HCT116 (cell line): ENCODE data around the gene SMIM35. TPM values are rescaled to one million over a fixed set of nuclear protein-coding genes. Genes with fewer than 3 reads are reported as not detected.

Experiments
- ATAC-seq: fragments of 200-7000 bp; cut with Tn5 transposase; 2 replicates; pipeline ENCODE4 v1.9.1; 2020; ENCODE audit warnings: mild to moderate bottlenecking, moderate library complexity
- BruUV-seq: library from RNA; stranded (reverse); fragments of 400-500 nt; replicated peaks from 2 replicates; lab custom pipeline; 2021; lab: Mats Ljungman, UMichigan
- CTCF ChIA-PET: fragments of 300-600 bp; sonication (Branson Sonifier 250); formaldehyde crosslinking; loops from one replicate; lab custom pipeline; 2021; ENCODE audit warnings: antibody characterized with exemption; lab: Charles Lee
- POLR2A ChIA-PET: fragments of 300-600, 350-600 bp; sonication (Branson Sonifier 250); formaldehyde crosslinking; loops from one replicate; lab custom pipeline; 2021; ENCODE audit warnings: antibody characterized with exemption; lab: Charles Lee
- RAD21 ChIA-PET, 2 experiments: fragments of 300-600 bp; sonication (Branson Sonifier 250); formaldehyde crosslinking; loops; one replicate each; lab custom pipeline; 2023; ENCODE audit warnings: low total read pairs in 2 of 2; ENCODE audit not compliant: uncharacterized antibody in 2 of 2, unreplicated experiment in 2 of 2, low non-redundant PET in 1 of 2; lab: Charles Lee
- DNase-seq: peaks from one replicate; pipeline ENCODE4 v3.0.0-alpha.2; 2010; ENCODE audit warnings: low read depth, low spot score
- H2AFZ ChIP-seq: fragments of 200-600 bp; shearing (Covaris generic), sonication (generic); 2 replicates; pipeline ENCODE4 v1.6.1; 2017; ENCODE audit warnings: low read depth, mixed run types, mixed read lengths, antibody characterized with exemption, low read length; ENCODE audit not compliant: poor library complexity, severe bottlenecking
- H3K27ac ChIP-seq: 2 replicates; pipeline ENCODE4 v1.5.1; 2012; ENCODE audit warnings: low read depth, low read length
- H3K27me3 ChIP-seq: fragments of 200-600 bp; sonication (generic); 2 replicates; pipeline ENCODE4 v1.6.1; 2016; ENCODE audit warnings: mixed run types, low read length, mixed read lengths; ENCODE audit not compliant: insufficient read depth
- H3K36me3 ChIP-seq, 2 experiments: fragments of 200-500 bp in 1 of 2; fragments of 200-600 bp in 1 of 2; sonication (Bioruptor generic) in 1 of 2; sonication (generic) in 1 of 2; 2 replicates each; pipeline versions ENCODE4 v1.5.1 to v1.6.1; 2014 to 2016; ENCODE audit warnings: low read length in 2 of 2, inconsistent platforms in 1 of 2, mixed read lengths in 1 of 2, mixed run types in 1 of 2; ENCODE audit not compliant: insufficient read depth in 2 of 2, control insufficient read depth in 1 of 2
- H3K4me1 ChIP-seq, 2 experiments: fragments of 200-600 bp in 1 of 2; sonication (generic) in 1 of 2; 2 replicates each; pipeline versions ENCODE4 v1.5.1 to v1.6.1; 2012 to 2017; ENCODE audit warnings: low read length in 2 of 2, inconsistent platforms in 1 of 2, mild to moderate bottlenecking in 1 of 2, mixed read lengths in 1 of 2, mixed run types in 1 of 2, moderate library complexity in 1 of 2; ENCODE audit not compliant: insufficient read depth in 2 of 2, control insufficient read depth in 1 of 2
- H3K4me2 ChIP-seq: fragments of 200-600 bp; sonication (generic); 2 replicates; pipeline ENCODE4 v1.6.1; 2017; ENCODE audit warnings: mixed run types, low read length, mixed read lengths
- H3K4me3 ChIP-seq, 2 experiments: fragments of 200-600 bp in 1 of 2; sonication (generic) in 1 of 2; replicated peaks in 1 of 2; 2 replicates each; pipeline ENCODE4 v1.5.1; 2011 to 2016; ENCODE audit warnings: low read length in 2 of 2, control low read depth in 1 of 2, low read depth in 1 of 2, mild to moderate bottlenecking in 1 of 2, mixed read lengths in 1 of 2, mixed run types in 1 of 2
- H3K79me2 ChIP-seq: fragments of 200-600 bp; sonication (generic); 2 replicates; pipeline ENCODE4 v1.6.1; 2017; ENCODE audit warnings: mild to moderate bottlenecking, mixed run types, low read length, moderate library complexity, mixed read lengths; ENCODE audit not compliant: insufficient read depth
- H3K9ac ChIP-seq: fragments of 200-600 bp; sonication (generic); 2 replicates; pipeline ENCODE4 v1.6.1; 2016; ENCODE audit warnings: low read length, mixed read lengths
- H3K9me2 ChIP-seq: fragments of 200-600 bp; sonication (generic), shearing (Covaris generic); 2 replicates; pipeline ENCODE4 v1.6.1; 2017; ENCODE audit warnings: mixed run types, mild to moderate bottlenecking, moderate library complexity; ENCODE audit not compliant: insufficient read depth
- H3K9me3 ChIP-seq, 2 experiments: fragments of 200-500 bp in 1 of 2; fragments of 200-600 bp in 1 of 2; sonication (Bioruptor generic) in 1 of 2; sonication (generic) in 1 of 2; 2 replicates each; pipeline ENCODE4 v1.6.1; 2014 to 2017; ENCODE audit warnings: low read length in 2 of 2, mixed read lengths in 2 of 2, inconsistent platforms in 1 of 2, low read depth in 1 of 2, mild to moderate bottlenecking in 1 of 2, mixed run types in 1 of 2, moderate library complexity in 1 of 2; ENCODE audit not compliant: control insufficient read depth in 1 of 2, insufficient read depth in 1 of 2
- H4K20me1 ChIP-seq: fragments of 200-600 bp; sonication (generic), shearing (Covaris generic); 2 replicates; pipeline ENCODE4 v1.6.1; 2017; ENCODE audit warnings: mixed run types, mild to moderate bottlenecking, moderate library complexity; ENCODE audit not compliant: insufficient read depth
- CBX3 ChIP-seq: IDR thresholded peaks from 2 replicates; pipeline ENCODE4 v1.6.1; 2012; ENCODE audit warnings: low read depth
- ELF1 ChIP-seq: IDR thresholded peaks from 2 replicates; pipeline ENCODE4 v1.6.1; 2012; ENCODE audit warnings: low read depth, borderline replicate concordance
- EZH2 ChIP-seq: fragments of 200-600 bp; sonication (generic); IDR thresholded peaks from 2 replicates; pipeline ENCODE4 v1.6.1; 2017; ENCODE audit warnings: antibody characterized with exemption, mixed run types
- FOSL1 ChIP-seq: IDR thresholded peaks from 2 replicates; pipeline ENCODE4 v1.6.1; 2012; ENCODE audit warnings: low read depth
- POLR2A ChIP-seq: IDR thresholded peaks from 2 replicates; pipeline ENCODE4 v1.7.0; 2011; ENCODE audit warnings: borderline replicate concordance; ENCODE audit not compliant: insufficient read depth, insufficient read length; ENCODE audit errors: extremely low read depth
- TCF7L2 ChIP-seq: IDR thresholded peaks from 2 replicates; pipeline ENCODE4 v1.7.0; 2011; ENCODE audit warnings: borderline replicate concordance, inconsistent platforms; ENCODE audit not compliant: insufficient read depth, insufficient read length; ENCODE audit errors: extremely low read depth
- ZBTB33 ChIP-seq: IDR thresholded peaks from 2 replicates; pipeline ENCODE4 v1.6.1; 2011; ENCODE audit warnings: mild to moderate bottlenecking, low read length, moderate library complexity; ENCODE audit not compliant: insufficient replicate concordance; ENCODE audit errors: extremely low read depth
- ZNF274 ChIP-seq: fragments of 200-500 bp; sonication (Bioruptor generic); IDR thresholded peaks from 2 replicates; pipeline ENCODE4 v1.6.1; 2014; ENCODE audit warnings: mild to moderate bottlenecking, low read depth, low read length, inconsistent platforms
- intact Hi-C: fragments of 100-400 bp; cut with micrococcal nuclease; formaldehyde crosslinking; loops from 2 replicates; pipeline ENCODE4 v1.10.0; 2022
- total RNA-seq: library from RNA; stranded (reverse); gene quantifications from one replicate; pipeline ENCODE4 v1.2.1, GENCODE V29; 2021; ENCODE audit not compliant: unreplicated experiment
- TF ChIP-seq, protein P1 (sequence below): IDR thresholded peaks from 2 replicates; pipeline ENCODE4 v1.6.1; 2012; ENCODE audit warnings: low read depth
- TF ChIP-seq, protein P2 (sequence below): IDR thresholded peaks from 2 replicates; pipeline ENCODE4 v1.6.1; 2012

The SMIM35 gene
- total RNA-seq, 1 experiment from 2014 or later = not detected

DNA sequence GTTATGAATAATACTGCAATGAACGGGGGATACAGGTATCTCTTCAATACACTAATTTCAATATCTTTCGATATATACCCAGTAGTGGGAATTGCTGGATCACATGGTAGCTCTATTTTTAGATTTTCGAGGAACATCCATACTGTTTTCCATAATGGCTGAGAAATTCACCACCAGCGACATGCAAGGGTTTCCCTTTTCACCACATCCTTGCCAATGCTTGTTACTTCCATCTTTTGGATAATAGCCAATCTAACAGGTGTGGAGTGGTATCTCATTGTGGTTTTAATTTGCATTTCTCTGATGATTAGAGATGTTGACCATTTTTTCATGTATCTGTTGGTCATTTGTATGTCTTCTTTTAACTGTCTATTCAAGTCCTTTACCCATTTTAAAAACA lies 94.6 kb downstream of the SMIM35 start:
- ChIA-PET POLR2A (no interaction called here), CTCF (no interaction called here)

More for the DNA sequence above, 94.6 kb downstream of the SMIM35 start:
- no peaks in the 10 kb centered on the region for H3K79me2 ChIP-seq
- TF ChIP-seq EZH2 (no peak), ELF1 (no peak), FOSL1 (no peak), CBX3 (no peak), ZBTB33 (no peak), TCF7L2 (no peak), ZNF274 (no peak), POLR2A (no peak)
- TF ChIP-seq, protein P1, sequence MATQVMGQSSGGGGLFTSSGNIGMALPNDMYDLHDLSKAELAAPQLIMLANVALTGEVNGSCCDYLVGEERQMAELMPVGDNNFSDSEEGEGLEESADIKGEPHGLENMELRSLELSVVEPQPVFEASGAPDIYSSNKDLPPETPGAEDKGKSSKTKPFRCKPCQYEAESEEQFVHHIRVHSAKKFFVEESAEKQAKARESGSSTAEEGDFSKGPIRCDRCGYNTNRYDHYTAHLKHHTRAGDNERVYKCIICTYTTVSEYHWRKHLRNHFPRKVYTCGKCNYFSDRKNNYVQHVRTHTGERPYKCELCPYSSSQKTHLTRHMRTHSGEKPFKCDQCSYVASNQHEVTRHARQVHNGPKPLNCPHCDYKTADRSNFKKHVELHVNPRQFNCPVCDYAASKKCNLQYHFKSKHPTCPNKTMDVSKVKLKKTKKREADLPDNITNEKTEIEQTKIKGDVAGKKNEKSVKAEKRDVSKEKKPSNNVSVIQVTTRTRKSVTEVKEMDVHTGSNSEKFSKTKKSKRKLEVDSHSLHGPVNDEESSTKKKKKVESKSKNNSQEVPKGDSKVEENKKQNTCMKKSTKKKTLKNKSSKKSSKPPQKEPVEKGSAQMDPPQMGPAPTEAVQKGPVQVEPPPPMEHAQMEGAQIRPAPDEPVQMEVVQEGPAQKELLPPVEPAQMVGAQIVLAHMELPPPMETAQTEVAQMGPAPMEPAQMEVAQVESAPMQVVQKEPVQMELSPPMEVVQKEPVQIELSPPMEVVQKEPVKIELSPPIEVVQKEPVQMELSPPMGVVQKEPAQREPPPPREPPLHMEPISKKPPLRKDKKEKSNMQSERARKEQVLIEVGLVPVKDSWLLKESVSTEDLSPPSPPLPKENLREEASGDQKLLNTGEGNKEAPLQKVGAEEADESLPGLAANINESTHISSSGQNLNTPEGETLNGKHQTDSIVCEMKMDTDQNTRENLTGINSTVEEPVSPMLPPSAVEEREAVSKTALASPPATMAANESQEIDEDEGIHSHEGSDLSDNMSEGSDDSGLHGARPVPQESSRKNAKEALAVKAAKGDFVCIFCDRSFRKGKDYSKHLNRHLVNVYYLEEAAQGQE = no peak
- TF ChIP-seq, protein P2, sequence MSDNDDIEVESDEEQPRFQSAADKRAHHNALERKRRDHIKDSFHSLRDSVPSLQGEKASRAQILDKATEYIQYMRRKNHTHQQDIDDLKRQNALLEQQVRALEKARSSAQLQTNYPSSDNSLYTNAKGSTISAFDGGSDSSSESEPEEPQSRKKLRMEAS = no peak
- no peaks in the 10 kb centered on the region for H3K27me3 ChIP-seq
- no peaks in the 10 kb centered on the region for H3K36me3 ChIP-seq
- H3K9ac ChIP-seq = no peak overlapping the region
- intact Hi-C loops = no loop called here
- H3K27ac ChIP-seq = no peak overlapping the region
- H3K9me2 ChIP-seq = no peaks in the 10 kb centered on the region
- H3K4me1 ChIP-seq = no peaks in the 10 kb centered on the region
- no peaks in the 10 kb centered on the region for H4K20me1 ChIP-seq
- no peaks in the 10 kb centered on the region for H3K9me3 ChIP-seq
- H3K4me2 ChIP-seq = no peak overlapping the region
- RAD21 ChIA-PET = no interaction called here
- ATAC-seq (no peak), DNase-seq (no peak)
- H2AFZ ChIP-seq = no peak overlapping the region
- H3K4me3 ChIP-seq = no peak overlapping the region
- no TSS peak for BruUV-seq
